ENCODE measurements around the gene NFATC4. TPM values are rescaled to one million over a fixed set of nuclear protein-coding genes. Genes with fewer than 3 reads are reported as not detected.

Gene NFATC4
- total and polyA plus RNA-seq, 2 donors (not counting 1 experiment from before 2014, with no cell fraction given) = 3.1 to 7.6 TPM

GRCh38 chr14:24418492-24418873 is 50.5 kb downstream of the NFATC4 start:
- Histone ChIP-seq H3K4me3 (ENCODE audit: control extremely low read depth in 1 of 5, extremely low read depth in 1 of 5, insufficient read depth in 1 of 5, low read depth in 2 of 5, low read length in 4 of 5) (no peak overlapping the region), H3K4me2 (replicated peaks; ENCODE audit: low read depth, low read length, poor library complexity, severe bottlenecking) (no peak overlapping the region), H3K36me3 (replicated peaks in 1 of 2; ENCODE audit: control extremely low read depth in 1 of 2, control insufficient read depth in 1 of 2, extremely low read depth in 1 of 2, insufficient read depth in 2 of 2, low read length in 1 of 2) (no peaks in the 10 kb centered on the region), H3K9me3 (ENCODE audit: control extremely low read depth in 1 of 3, control insufficient read depth in 2 of 3, insufficient read depth in 1 of 3, low read length in 2 of 3) (no peaks in the 10 kb centered on the region), H3K79me2 (ENCODE audit: control insufficient read depth, insufficient read depth, low read length) (no peaks in the 10 kb centered on the region), H3K27me3 (replicated peaks in 1 of 4; ENCODE audit: control extremely low read depth in 1 of 4, control insufficient read depth in 3 of 4, insufficient read depth in 4 of 4, low read length in 3 of 4) (peaks cover 0 to 43% (median 7%) of the 10 kb centered on the region in 4 experiments), H3K27ac (ENCODE audit: low read length in 2 of 2) (no peak overlapping the region), H3K4me1 (ENCODE audit: control insufficient read depth in 2 of 2, insufficient read depth in 2 of 2, low read length in 2 of 2) (peaks cover 7 to 9% of the 10 kb centered on the region in 2 donors), H3K9ac (ENCODE audit: low read length) (no peak overlapping the region), H2AFZ (ENCODE audit: insufficient read depth, low read depth, low read length, poor library complexity, severe bottlenecking) (no peak overlapping the region), H4K20me1 (ENCODE audit: control insufficient read depth, insufficient read depth, low read length, poor library complexity, severe bottlenecking) (no peaks in the 10 kb centered on the region)
- Mint-ChIP-seq H3K27ac (no peak overlapping the region), H3K9me3 (ENCODE audit: insufficient read depth) (no peaks in the 10 kb centered on the region), H3K4me3 (no peak overlapping the region), H3K27me3 (peaks cover 34% of the 10 kb centered on the region), H3K4me1 (no peaks in the 10 kb centered on the region)
- TF ChIP-seq EZH2 (IDR thresholded peaks at IDR 0.05; ENCODE audit: borderline replicate concordance, insufficient read depth, low read depth, low read length, poor library complexity, severe bottlenecking) (no peak), CTCF (IDR thresholded peaks at IDR 0.05) (no peak)
- DNase-seq = no peak
- intact Hi-C loops (cut with micrococcal nuclease) = no loop called here
- 55% methylated on average over 4 of the region's 6 CpGs for WGBS (ENCODE audit: insufficient coverage)
- no peak for ATAC-seq (ENCODE audit: low read depth)
- ChIA-PET CTCF (interaction anchor here (1.0 to 3.3 kb wide), 3 partner anchors 12 to 91 kb away, joined by 3 to 18 read pairs (median 7); partner anchors contain the start of genes CBLN3 and KHNYN), POLR2A (interaction anchor here (1.2 kb wide), 1 partner anchor 48 kb away, joined by 3 read pairs; no protein-coding TSS in a partner anchor)

DNA sequence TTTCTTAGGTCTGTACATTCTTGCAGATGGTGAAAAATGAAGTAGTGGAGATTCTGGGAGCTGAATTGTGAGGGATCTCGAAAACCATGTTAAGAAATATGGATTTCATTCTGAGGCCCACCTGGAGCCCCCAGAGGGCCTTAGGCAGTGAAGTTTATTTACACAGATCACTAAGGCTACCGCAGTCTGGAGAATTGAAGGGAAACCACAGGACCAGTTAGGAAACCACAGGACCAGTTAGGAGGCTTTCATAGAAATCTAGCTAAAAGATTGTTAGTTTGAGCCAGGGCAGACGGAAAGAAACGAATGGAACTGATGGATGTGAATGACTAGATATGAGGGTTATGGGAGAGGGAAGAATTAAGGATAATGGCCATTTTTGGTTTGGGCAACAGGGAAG is 54.3 kb downstream of the NFATC4 start:
- Mint-ChIP-seq H3K4me1 (peaks cover 2% of the 10 kb centered on the region), H3K9me3 (ENCODE audit: insufficient read depth) (no peaks in the 10 kb centered on the region), H3K27ac (no peak overlapping the region), H3K4me3 (no peak overlapping the region), H3K27me3 (peaks cover 21% of the 10 kb centered on the region)
- ChIA-PET POLR2A (no interaction called here), CTCF (interaction anchor here (1.1 to 17.4 kb wide), 5 partner anchors 9 to 88 kb away, joined by 3 to 650 read pairs (median 13); partner anchors contain the start of genes ADCY4 and RIPK3)
- TF ChIP-seq EZH2 (IDR thresholded peaks at IDR 0.05; ENCODE audit: borderline replicate concordance, insufficient read depth, low read depth, low read length, poor library complexity, severe bottlenecking) (no peak), CTCF (IDR thresholded peaks at IDR 0.05) (no peak)
- no peak overlapping the region for H3K27ac ChIP-seq (ENCODE audit: low read length in 2 of 2)
- no peak for ATAC-seq (ENCODE audit: low read depth)
- H3K4me1 ChIP-seq (ENCODE audit: control insufficient read depth in 2 of 2, insufficient read depth in 2 of 2, low read length in 2 of 2) = peaks cover 7 to 12% of the 10 kb centered on the region in 2 donors
- intact Hi-C loops (cut with micrococcal nuclease) = no loop called here
- H3K4me2 ChIP-seq (replicated peaks; ENCODE audit: low read depth, low read length, poor library complexity, severe bottlenecking) = no peak overlapping the region
- peaks cover 0 to 28% (median 7%) of the 10 kb centered on the region in 4 experiments for H3K27me3 ChIP-seq (replicated peaks in 1 of 4; ENCODE audit: control extremely low read depth in 1 of 4, control insufficient read depth in 3 of 4, insufficient read depth in 4 of 4, low read length in 3 of 4)
- H4K20me1 ChIP-seq (ENCODE audit: control insufficient read depth, insufficient read depth, low read length, poor library complexity, severe bottlenecking) = no peaks in the 10 kb centered on the region
- DNase-seq = no peak
- H3K9me3 ChIP-seq (ENCODE audit: control extremely low read depth in 1 of 3, control insufficient read depth in 2 of 3, insufficient read depth in 1 of 3, low read length in 2 of 3) = no peaks in the 10 kb centered on the region
- H2AFZ ChIP-seq (ENCODE audit: insufficient read depth, low read depth, low read length, poor library complexity, severe bottlenecking) = peak overlapping the region; percentile 40
- H3K36me3 ChIP-seq (replicated peaks in 1 of 2; ENCODE audit: control extremely low read depth in 1 of 2, control insufficient read depth in 1 of 2, extremely low read depth in 1 of 2, insufficient read depth in 2 of 2, low read length in 1 of 2) = no peaks in the 10 kb centered on the region
- H3K9ac ChIP-seq (ENCODE audit: low read length) = no peak overlapping the region
- H3K4me3 ChIP-seq (ENCODE audit: control extremely low read depth in 1 of 5, extremely low read depth in 1 of 5, insufficient read depth in 1 of 5, low read depth in 2 of 5, low read length in 4 of 5) = no peak overlapping the region
- no peaks in the 10 kb centered on the region for H3K79me2 ChIP-seq (ENCODE audit: control insufficient read depth, insufficient read depth, low read length)
- 5% methylated on average over 4 of the region's 4 CpGs for WGBS (ENCODE audit: insufficient coverage)

Data from B cell (primary cell).